GM12878 (cell line): ENCODE results near the gene XPNPEP2. TPM values are rescaled to one million over a fixed set of nuclear protein-coding genes. Genes with fewer than 3 reads are reported as not detected.

Source experiments
- ATAC-seq: fragments of 200-7000 bp; cut with Tn5 transposase; 3 replicates; pipeline ENCODE4 v1.9.1; 2020; ENCODE audit warnings: mild to moderate bottlenecking, moderate library complexity
- BruUV-seq: library from RNA; stranded (reverse); fragments of 400-500 nt; replicated peaks from 2 replicates; lab custom pipeline; 2021; lab: Mats Ljungman, UMichigan
- CTCF ChIA-PET: fragments of 300-600 bp; sonication (Branson Sonifier 250); formaldehyde crosslinking; extraction: SDS; loops from one replicate; lab custom pipeline; 2021; ENCODE audit warnings: inconsistent platforms; lab: Yijun Ruan, JAX
- POLR2A ChIA-PET: fragments of 350-600 bp; formaldehyde crosslinking; extraction: SDS; loops from one replicate; lab custom pipeline; 2021; ENCODE audit warnings: inconsistent platforms; lab: Charles Lee
- RAD21 ChIA-PET: fragments of 300-600 bp; sonication (Branson Sonifier 250); formaldehyde crosslinking; loops from one replicate; lab custom pipeline; 2023; ENCODE audit warnings: antibody characterized with exemption; ENCODE audit not compliant: unreplicated experiment; lab: Charles Lee
- SMC1A ChIA-PET: fragments of 300-600 bp; sonication (Branson Sonifier 250); formaldehyde crosslinking; loops from one replicate; lab custom pipeline; 2023; ENCODE audit not compliant: unreplicated experiment, uncharacterized antibody; lab: Charles Lee
- DNase-seq: peaks from one replicate; pipeline ENCODE4 v3.0.0-alpha.2; 2011; ENCODE audit warnings: low read depth, low spot score
- FAIRE-seq: peaks from 3 replicates; lab custom pipeline; 2011; peaks lifted over from hg19 to GRCh38; lab: Jason Lieb, UNC
- H2AFZ ChIP-seq: 2 replicates; pipeline ENCODE4 v1.6.0; 2011; ENCODE audit warnings: low read depth, low read length, control low read depth; ENCODE audit not compliant: control insufficient read depth
- H3K27ac ChIP-seq: 2 replicates; pipeline ENCODE4 v1.5.1; 2011; ENCODE audit warnings: control low read depth; ENCODE audit not compliant: control insufficient read depth, insufficient read depth
- H3K27me3 ChIP-seq, 2 experiments: replicated peaks in 1 of 2; 2 replicates each; pipeline versions ENCODE4 v1.6.0 to v1.6.1; 2011; ENCODE audit warnings: low read length in 1 of 2; ENCODE audit not compliant: control insufficient read depth in 2 of 2, insufficient read depth in 2 of 2
- H3K36me3 ChIP-seq, 2 experiments: 2 replicates each; pipeline ENCODE4 v1.5.1; 2011; ENCODE audit warnings: low read length in 1 of 2; ENCODE audit not compliant: control insufficient read depth in 2 of 2, insufficient read depth in 2 of 2
- H3K4me1 ChIP-seq: 2 replicates; pipeline ENCODE4 v1.6.1; 2011; ENCODE audit warnings: mild to moderate bottlenecking, low read length, moderate library complexity, mixed read lengths; ENCODE audit not compliant: control insufficient read depth, insufficient read depth
- H3K4me2 ChIP-seq: 2 replicates; pipeline ENCODE4 v1.6.0; 2011; ENCODE audit warnings: control low read depth; ENCODE audit not compliant: control insufficient read depth, insufficient read depth
- H3K4me3 ChIP-seq: fragments of 200-600 bp; sonication (generic); 2 replicates; pipeline ENCODE4 v1.5.1; 2016
- H3K79me2 ChIP-seq: 2 replicates; pipeline ENCODE4 v1.6.0; 2011; ENCODE audit warnings: low read length; ENCODE audit not compliant: control insufficient read depth, insufficient read depth
- H3K9ac ChIP-seq: 2 replicates; pipeline ENCODE4 v1.8.0; 2011; ENCODE audit warnings: low read length, control low read depth, mixed read lengths; ENCODE audit not compliant: control insufficient read depth, insufficient read depth
- H3K9me3 ChIP-seq: replicated peaks from 3 replicates; pipeline ENCODE4 v1.5.1; 2011; ENCODE audit warnings: mild to moderate bottlenecking, low read length; ENCODE audit not compliant: control insufficient read depth, insufficient read depth
- H4K20me1 ChIP-seq: 2 replicates; pipeline ENCODE4 v1.6.0; 2011; ENCODE audit not compliant: control insufficient read depth, insufficient read depth
- CBX5 ChIP-seq: sonication (generic); IDR thresholded peaks from 2 replicates; pipeline ENCODE4 v1.6.1; 2016; ENCODE audit warnings: low read depth, moderate library complexity, mild to moderate bottlenecking, inconsistent platforms
- FOS ChIP-seq: IDR thresholded peaks from 3 replicates; pipeline ENCODE4 v1.6.1; 2011; ENCODE audit warnings: borderline replicate concordance; ENCODE audit not compliant: insufficient read length; ENCODE audit errors: extremely low read depth
- GATAD2B ChIP-seq: fragments of 450-650 bp; conservative IDR thresholded peaks from 2 replicates; pipeline ENCODE4 v1.6.1; 2017; ENCODE audit warnings: low read depth, mild to moderate bottlenecking, moderate library complexity
- HDAC6 ChIP-seq: fragments of 200-600 bp; sonication (generic); IDR thresholded peaks from one replicate; pipeline ENCODE4 v1.8.0; 2017; ENCODE audit warnings: antibody characterized with exemption; ENCODE audit not compliant: unreplicated experiment
- MEF2A ChIP-seq: IDR thresholded peaks from 2 replicates; pipeline ENCODE4 v1.6.1; 2011; ENCODE audit warnings: low read depth, mild to moderate bottlenecking, low read length, moderate library complexity; ENCODE audit not compliant: insufficient read depth
- NBN ChIP-seq: fragments of 450-650 bp; IDR thresholded peaks from 2 replicates; pipeline ENCODE4 v1.6.1; 2016
- NFIC ChIP-seq: IDR thresholded peaks from 2 replicates; pipeline ENCODE4 v1.6.1; 2012; ENCODE audit warnings: low read depth, mild to moderate bottlenecking, inconsistent platforms, low read length, moderate library complexity
- PAX5 ChIP-seq: IDR thresholded peaks from 2 replicates; pipeline ENCODE4 v1.6.1; 2011; ENCODE audit warnings: low read depth, low read length, borderline replicate concordance
- TCF7 ChIP-seq: IDR thresholded peaks from 2 replicates; pipeline ENCODE4 v1.6.1; 2014; ENCODE audit warnings: antibody characterized with exemption, borderline replicate concordance
- YBX1 ChIP-seq: fragments of 450-650 bp; IDR thresholded peaks from 2 replicates; pipeline ENCODE4 v1.6.1; 2016; ENCODE audit warnings: antibody characterized with exemption
- WGBS: methylation state at CpG from one replicate; pipeline ENCODE4 v1.1.6; 2016; ENCODE audit warnings: low lambda C conversion rate; ENCODE audit not compliant: insufficient replicate concordance, insufficient coverage; ENCODE audit errors: missing lambda C conversion rate; 5-methylcytosine and 5-hydroxymethylcytosine counted together
- in situ Hi-C: fragments of 300-500 bp; cut with MboI; formaldehyde crosslinking; loops from 9 replicates; pipeline ENCODE4 v1.14.3; 2018; ENCODE audit warnings: mixed read lengths
- intact Hi-C: fragments of 100-400 bp; cut with micrococcal nuclease; formaldehyde crosslinking; loops from one replicate; pipeline ENCODE4 v1.14.2; 2022; ENCODE audit not compliant: unreplicated experiment
- polyA plus RNA-seq, 11 experiments: library from polyadenylated mRNA; depleted of rRNA in 4 of 11; unstranded in 6 of 11; stranded (reverse) in 5 of 11; fragments of >200 nt; fragmentation: Nextera tagmentation in 4 of 11; fragmentation: Illumina TruSeq in 1 of 11; extraction: Ambion mirVana in 4 of 11; extraction: Trizol in 1 of 11; gene quantifications; 1 replicate in 1 of 11; 2 replicates in 10 of 11; pipeline versions ENCODE4 v1.2.1 to v1.2.3, GENCODE V29; 2011 to 2016; ENCODE audit warnings: inconsistent platforms in 2 of 11, missing spikeins in 2 of 11, low read depth in 1 of 11
- total RNA-seq, 4 experiments: library from RNA; depleted of rRNA in 3 of 4; stranded (reverse); fragments of >200 nt in 3 of 4; fragmentation: Illumina TruSeq in 1 of 4; extraction: Trizol in 1 of 4; gene quantifications; 2 replicates each; pipeline versions ENCODE4 v1.2.1 to v1.2.3, GENCODE V29; 2013 to 2021
- TF ChIP-seq, protein P1 (sequence below): IDR thresholded peaks from 2 replicates; pipeline ENCODE4 v1.6.1; 2012; ENCODE audit warnings: low read length, inconsistent platforms
- TF ChIP-seq, protein P2 (sequence below): IDR thresholded peaks from 2 replicates; pipeline ENCODE4 v1.6.1; 2012; ENCODE audit warnings: low read depth, low read length, improper control_type of control experiment

Gene XPNPEP2
- total and polyA plus RNA-seq, 10 of the 15 experiments (the other 5 are each of a cell fraction or from before 2014, with no cell fraction given): 0.04 to 0.37 (median 0.15) TPM

DNA sequence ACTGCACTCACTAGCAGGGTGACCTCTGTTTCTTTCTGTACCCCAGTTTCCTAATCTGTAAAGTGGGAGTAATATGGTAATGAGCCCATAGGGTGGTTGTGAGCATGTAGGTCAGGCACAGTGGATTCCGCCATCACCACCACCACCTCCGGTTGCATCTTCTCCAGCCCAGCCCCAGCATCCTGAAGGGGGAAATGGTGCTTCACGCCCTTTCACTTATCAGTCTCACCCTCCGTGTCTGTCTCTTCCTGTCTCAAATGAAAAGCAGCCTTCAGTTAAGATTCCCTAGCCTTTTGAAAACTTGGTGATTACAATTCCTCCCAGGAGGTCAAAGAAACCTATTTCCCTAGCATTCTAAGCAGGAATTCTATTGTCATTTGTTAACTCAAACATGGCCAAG lies 16.9 kb upstream of the XPNPEP2 start:
- ChIA-PET POLR2A (no interaction called here), SMC1A (no interaction called here), CTCF (no interaction called here), RAD21 (no interaction called here)
- no peak for DNase-seq
- Histone ChIP-seq H3K4me2 (no peak overlapping the region), H4K20me1 (no peaks in the 10 kb centered on the region), H3K36me3 (no peaks in the 10 kb centered on the region), H2AFZ (no peak overlapping the region), H3K27me3 (no peaks in the 10 kb centered on the region; a peak in 1 of 4 replicates), H3K79me2 (no peaks in the 10 kb centered on the region), H3K9ac (no peak overlapping the region), H3K4me1 (no peaks in the 10 kb centered on the region), H3K9me3 (no peaks in the 10 kb centered on the region), H3K27ac (no peak overlapping the region), H3K4me3 (no peak overlapping the region)
- no peak for FAIRE-seq
- TF ChIP-seq PAX5: no peak
- TF ChIP-seq, protein P1, sequence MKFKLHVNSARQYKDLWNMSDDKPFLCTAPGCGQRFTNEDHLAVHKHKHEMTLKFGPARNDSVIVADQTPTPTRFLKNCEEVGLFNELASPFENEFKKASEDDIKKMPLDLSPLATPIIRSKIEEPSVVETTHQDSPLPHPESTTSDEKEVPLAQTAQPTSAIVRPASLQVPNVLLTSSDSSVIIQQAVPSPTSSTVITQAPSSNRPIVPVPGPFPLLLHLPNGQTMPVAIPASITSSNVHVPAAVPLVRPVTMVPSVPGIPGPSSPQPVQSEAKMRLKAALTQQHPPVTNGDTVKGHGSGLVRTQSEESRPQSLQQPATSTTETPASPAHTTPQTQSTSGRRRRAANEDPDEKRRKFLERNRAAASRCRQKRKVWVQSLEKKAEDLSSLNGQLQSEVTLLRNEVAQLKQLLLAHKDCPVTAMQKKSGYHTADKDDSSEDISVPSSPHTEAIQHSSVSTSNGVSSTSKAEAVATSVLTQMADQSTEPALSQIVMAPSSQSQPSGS: no peak
- TF ChIP-seq FOS: no peak
- TF ChIP-seq, protein P2, sequence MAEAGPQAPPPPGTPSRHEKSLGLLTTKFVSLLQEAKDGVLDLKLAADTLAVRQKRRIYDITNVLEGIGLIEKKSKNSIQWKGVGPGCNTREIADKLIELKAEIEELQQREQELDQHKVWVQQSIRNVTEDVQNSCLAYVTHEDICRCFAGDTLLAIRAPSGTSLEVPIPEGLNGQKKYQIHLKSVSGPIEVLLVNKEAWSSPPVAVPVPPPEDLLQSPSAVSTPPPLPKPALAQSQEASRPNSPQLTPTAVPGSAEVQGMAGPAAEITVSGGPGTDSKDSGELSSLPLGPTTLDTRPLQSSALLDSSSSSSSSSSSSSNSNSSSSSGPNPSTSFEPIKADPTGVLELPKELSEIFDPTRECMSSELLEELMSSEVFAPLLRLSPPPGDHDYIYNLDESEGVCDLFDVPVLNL: no peak
- no peak for TF ChIP-seq CBX5
- TF ChIP-seq TCF7: no peak
- no peak for TF ChIP-seq YBX1
- TF ChIP-seq NFIC: no peak
- no peak for TF ChIP-seq MEF2A
- TF ChIP-seq GATAD2B: no peak
- no peak for TF ChIP-seq HDAC6
- TF ChIP-seq NBN: no peak
- no peak for ATAC-seq
- BruUV-seq: no TSS peak
- in situ Hi-C loops: no loop called here
- 36% methylated on average over 4 of the region's 4 CpGs for WGBS
- intact Hi-C loops: no loop called here
